IMR-90 (cell line): ENCODE measurements around the gene TMEM72. TPM values are rescaled to one million over a fixed set of nuclear protein-coding genes. Genes with fewer than 3 reads are reported as not detected.

Experiments
- ATAC-seq: fragments of 200-7000 bp; cut with Tn5 transposase; 2 replicates; pipeline ENCODE4 v1.9.1; 2020; ENCODE audit warnings: low read depth, mild to moderate bottlenecking, moderate library complexity
- BruUV-seq: library from RNA; stranded (reverse); fragments of 400-500 nt; replicated peaks from 2 replicates; lab custom pipeline; 2021; lab: Mats Ljungman, UMichigan
- CTCF ChIA-PET: fragments of 300-600 bp; formaldehyde crosslinking; extraction: SDS; loops from one replicate; lab custom pipeline; 2021; ENCODE audit warnings: antibody characterized with exemption; lab: Yijun Ruan, JAX
- POLR2A ChIA-PET: fragments of 300-600 bp; sonication (Branson Sonifier 250); formaldehyde crosslinking; loops from one replicate; lab custom pipeline; 2022; ENCODE audit warnings: antibody characterized with exemption; ENCODE audit not compliant: unreplicated experiment; lab: Charles Lee
- DNase-seq: peaks from one replicate; pipeline ENCODE4 v3.0.0; 2013
- H2AFZ ChIP-seq: replicated peaks from 2 replicates; pipeline ENCODE3; 2013; ENCODE audit warnings: low read length, mild to moderate bottlenecking; ENCODE audit not compliant: poor library complexity
- H2AK5ac ChIP-seq: 2 replicates; pipeline ENCODE4 v1.6.1; 2013; ENCODE audit warnings: low read depth, low read length, inconsistent platforms
- H2AK9ac ChIP-seq: replicated peaks from 2 replicates; pipeline ENCODE3; 2013; ENCODE audit warnings: mild to moderate bottlenecking, low read depth, low read length, moderate library complexity; ENCODE audit not compliant: poor library complexity
- H2BK120ac ChIP-seq: 2 replicates; pipeline ENCODE4 v1.6.1; 2013; ENCODE audit warnings: low read depth, low read length, inconsistent platforms
- H2BK15ac ChIP-seq: 3 replicates; pipeline ENCODE4 v1.6.1; 2013; ENCODE audit warnings: low read depth, low read length, inconsistent platforms
- H2BK20ac ChIP-seq: 2 replicates; pipeline ENCODE4 v1.6.1; 2013; ENCODE audit warnings: low read depth, mild to moderate bottlenecking, inconsistent platforms, low read length, moderate library complexity
- H2BK5ac ChIP-seq: 2 replicates; pipeline ENCODE4 v1.6.1; 2013; ENCODE audit warnings: mild to moderate bottlenecking, low read depth, low read length, inconsistent platforms; ENCODE audit not compliant: poor library complexity, severe bottlenecking
- H3K14ac ChIP-seq: replicated peaks from 2 replicates; pipeline ENCODE4 v1.6.1; 2013; ENCODE audit warnings: low read depth, low read length, inconsistent platforms
- H3K18ac ChIP-seq: 2 replicates; pipeline ENCODE4 v1.6.1; 2013; ENCODE audit warnings: low read depth, low read length, control low read depth
- H3K23ac ChIP-seq: 2 replicates; pipeline ENCODE4 v1.6.1; 2013; ENCODE audit warnings: low read depth, low read length, inconsistent platforms
- H3K27ac ChIP-seq: 2 replicates; pipeline ENCODE4 v1.5.1; 2013; ENCODE audit warnings: mild to moderate bottlenecking, control low read depth, low read length; ENCODE audit not compliant: insufficient read depth
- H3K27me3 ChIP-seq: 2 replicates; pipeline ENCODE4 v1.6.1; 2013; ENCODE audit warnings: low read length; ENCODE audit not compliant: control insufficient read depth, insufficient read depth
- H3K36me3 ChIP-seq: 2 replicates; pipeline ENCODE4 v1.6.1; 2013; ENCODE audit warnings: low read length, mixed read lengths; ENCODE audit not compliant: control insufficient read depth, insufficient read depth
- H3K4ac ChIP-seq: 2 replicates; pipeline ENCODE4 v1.6.1; 2013; ENCODE audit warnings: low read depth, low read length, inconsistent platforms
- H3K4me1 ChIP-seq: 2 replicates; pipeline ENCODE4 v1.6.1; 2013; ENCODE audit warnings: low read length, mixed read lengths; ENCODE audit not compliant: control insufficient read depth, insufficient read depth
- H3K4me2 ChIP-seq: 2 replicates; pipeline ENCODE4 v1.6.1; 2013; ENCODE audit warnings: low read depth, mild to moderate bottlenecking, control low read depth, low read length, moderate library complexity
- H3K4me3 ChIP-seq: 2 replicates; pipeline ENCODE4 v1.5.1; 2013; ENCODE audit warnings: low read depth, mild to moderate bottlenecking, control low read depth, low read length, moderate library complexity; ENCODE audit not compliant: insufficient read depth
- H3K56ac ChIP-seq: 2 replicates; pipeline ENCODE4 v1.6.1; 2013; ENCODE audit warnings: low read length, inconsistent platforms; ENCODE audit not compliant: insufficient read depth; ENCODE audit errors: extremely low read depth
- H3K79me1 ChIP-seq, 2 experiments: 2 replicates each; pipeline ENCODE4 v1.6.1; 2013; ENCODE audit warnings: low read length in 2 of 2, inconsistent platforms in 1 of 2, low read depth in 1 of 2
- H3K9ac ChIP-seq: 2 replicates; pipeline ENCODE4 v1.6.1; 2013; ENCODE audit warnings: low read depth, low read length, control low read depth
- H3K9me1 ChIP-seq: 2 replicates; pipeline ENCODE4 v1.6.1; 2013; ENCODE audit warnings: low read length, inconsistent platforms; ENCODE audit not compliant: insufficient read depth
- H3K9me3 ChIP-seq: 2 replicates; pipeline ENCODE4 v1.6.1; 2013; ENCODE audit warnings: low read length; ENCODE audit not compliant: control insufficient read depth, insufficient read depth
- H4K20me1 ChIP-seq: 2 replicates; pipeline ENCODE4 v1.6.1; 2013; ENCODE audit warnings: low read length, inconsistent platforms; ENCODE audit not compliant: insufficient read depth
- H4K5ac ChIP-seq: 2 replicates; pipeline ENCODE4 v1.6.1; 2013; ENCODE audit warnings: mild to moderate bottlenecking, low read depth, low read length, control low read depth
- H4K8ac ChIP-seq, 2 experiments: 2 replicates each; pipeline ENCODE4 v1.6.1; 2013; ENCODE audit warnings: low read depth in 2 of 2, low read length in 2 of 2, control low read depth in 1 of 2, inconsistent platforms in 1 of 2
- H4K91ac ChIP-seq: 2 replicates; pipeline ENCODE4 v1.6.1; 2013; ENCODE audit warnings: low read depth, low read length, inconsistent platforms; ENCODE audit not compliant: insufficient read depth
- BHLHE40 ChIP-seq: fragments of 150-350 bp; IDR thresholded peaks from 2 replicates; pipeline ENCODE4 v1.6.1; 2016; ENCODE audit warnings: mild to moderate bottlenecking, low read depth, low read length
- CEBPB ChIP-seq: IDR thresholded peaks from 2 replicates; pipeline ENCODE4 v1.6.1; 2012; ENCODE audit warnings: low read depth, low read length, improper control_type of control experiment
- CHD1 ChIP-seq: IDR thresholded peaks from 2 replicates; pipeline ENCODE4 v1.6.1; 2012; ENCODE audit warnings: low read depth, low read length, improper control_type of control experiment
- ELK1 ChIP-seq: fragments of 150-350 bp; IDR thresholded peaks from 2 replicates; pipeline ENCODE4 v1.6.1; 2016; ENCODE audit warnings: low read depth, mild to moderate bottlenecking, low read length, moderate library complexity, borderline replicate concordance
- FOS ChIP-seq: fragments of 150-350 bp; IDR thresholded peaks from 2 replicates; pipeline ENCODE4 v1.6.1; 2016; ENCODE audit warnings: low read depth, low read length
- MAFK ChIP-seq: IDR thresholded peaks from 2 replicates; pipeline ENCODE4 v1.6.1; 2012; ENCODE audit warnings: low read depth, low read length, improper control_type of control experiment
- MXI1 ChIP-seq: IDR thresholded peaks from 2 replicates; pipeline ENCODE4 v1.6.1; 2012; ENCODE audit warnings: low read depth, mild to moderate bottlenecking, low read length, moderate library complexity, borderline replicate concordance
- NFE2L2 ChIP-seq: fragments of 150-350 bp; IDR thresholded peaks from 2 replicates; pipeline ENCODE4 v1.6.1; 2016; ENCODE audit warnings: low read depth, mild to moderate bottlenecking, low read length
- POLR2A ChIP-seq: IDR thresholded peaks from 2 replicates; pipeline ENCODE4 v1.6.1; 2012; ENCODE audit warnings: mild to moderate bottlenecking, low read depth, low read length
- RAD21 ChIP-seq: IDR thresholded peaks from 2 replicates; pipeline ENCODE4 v1.6.1; 2012; ENCODE audit warnings: low read length, improper control_type of control experiment
- RCOR1 ChIP-seq: IDR thresholded peaks from 2 replicates; pipeline ENCODE4 v1.6.1; 2012; ENCODE audit warnings: mild to moderate bottlenecking, low read length, improper control_type of control experiment; ENCODE audit not compliant: insufficient replicate concordance
- RFX5 ChIP-seq: IDR thresholded peaks from 2 replicates; pipeline ENCODE4 v1.8.0; 2012; ENCODE audit warnings: low read depth, mild to moderate bottlenecking, low read length, moderate library complexity
- SMC3 ChIP-seq: fragments of 150-350 bp; IDR thresholded peaks from 2 replicates; pipeline ENCODE4 v1.6.1; 2016; ENCODE audit warnings: low read depth, mild to moderate bottlenecking, antibody characterized with exemption, low read length, moderate library complexity
- USF2 ChIP-seq: fragments of 150-350 bp; IDR thresholded peaks from 2 replicates; pipeline ENCODE4 v1.6.1; 2017; ENCODE audit warnings: mild to moderate bottlenecking, antibody characterized with exemption, low read length, low read depth
- WGBS, 2 experiments: methylation state at CpG; one replicate each; pipeline versions ENCODE4 v1.1.5 to v1.1.7; 2013; ENCODE audit warnings: missing lambda C conversion rate in 2 of 2; ENCODE audit not compliant: insufficient read length in 1 of 2; ENCODE audit errors: extremely low coverage in 2 of 2; 5-methylcytosine and 5-hydroxymethylcytosine counted together
- dilution Hi-C: fragments of 300-500 bp; cut with HindIII; formaldehyde crosslinking; loops from one replicate; pipeline ENCODE4 v1.14.3; 2018; ENCODE audit warnings: low sequenced_read_pairs; ENCODE audit not compliant: unreplicated experiment
- in situ Hi-C: fragments of 300-500 bp; cut with MboI; formaldehyde crosslinking; loops from 3 replicates; pipeline ENCODE4 v1.14.3; 2019; ENCODE audit warnings: low sequenced_read_pairs, inconsistent platforms, mixed read lengths
- intact Hi-C: fragments of 100-400 bp; cut with micrococcal nuclease; formaldehyde crosslinking; loops from 2 replicates; pipeline ENCODE4 v1.10.0; 2022
- polyA plus RNA-seq, 3 experiments: library from polyadenylated mRNA; depleted of rRNA; stranded (reverse); fragments of >200 nt; gene quantifications; 2 replicates each; pipeline ENCODE4 v1.2.3, GENCODE V29; 2012; ENCODE audit warnings: low replicate concordance in 1 of 3
- total RNA-seq: library from RNA; depleted of rRNA; stranded (reverse); fragments of >200 nt; gene quantifications from 2 replicates; pipeline ENCODE4 v1.2.3, GENCODE V29; 2012

TMEM72 gene
- total and polyA plus RNA-seq, 2 of the 4 experiments (the other 2 are of a cell fraction), result not detected

GRCh38 chr10:44983066-44983894 is 72.1 kb downstream of the TMEM72 start:
- Histone ChIP-seq H3K36me3 (peaks cover 2% of the 10 kb centered on the region; the same call in 1 of the 2 replicates), H4K5ac (peak overlapping the region; percentile 10; the same call in 1 of the 2 replicates), H3K23ac (no peak overlapping the region), H3K9ac (no peak overlapping the region), H3K4me1 (peaks cover 68% of the 10 kb centered on the region), H3K27me3 (no peaks in the 10 kb centered on the region), H2BK15ac (peak overlapping the region; percentile 61; the same call in 2 of the 3 replicates), H3K9me3 (no peaks in the 10 kb centered on the region), H2AK9ac (peak overlapping the region; percentile 74), H3K14ac (peak overlapping the region; percentile 33), H4K20me1 (no peaks in the 10 kb centered on the region), H3K18ac (peak overlapping the region; percentile 20), H3K4me3 (no peak overlapping the region), H2BK120ac (peak overlapping the region; percentile 93), H2BK20ac (peak overlapping the region; percentile 85), H2BK5ac (peak overlapping the region; percentile 27), H4K8ac (peak overlapping the region; percentile 18 to 33; a peak in 2 of 4 replicates), H2AFZ (peak overlapping the region; percentile 4), H3K4ac (peak overlapping the region; percentile 81), H3K56ac (no peak overlapping the region), H2AK5ac (peak overlapping the region; percentile 95), H4K91ac (peak overlapping the region; percentile 66), H3K27ac (peak overlapping the region; percentile 18; the same call in 1 of the 2 replicates), H3K79me1 (peaks cover 0 to 32% of the 10 kb centered on the region in 2 experiments; a peak in 2 of 4 replicates), H3K9me1 (peaks cover 49% of the 10 kb centered on the region), H3K4me2 (no peak overlapping the region)
- ChIA-PET POLR2A (no interaction called here), CTCF (interaction anchor here (1.7 kb wide), 1 partner anchor 19 kb away, joined by 4 read pairs; no protein-coding TSS in a partner anchor)
- dilution Hi-C loops, result no loop called here
- intact Hi-C loops, result no loop called here
- WGBS, 2 experiments, result 88% methylated on average over 6 of the region's 13 CpGs; no CpG with 5 or more reads in 1 of the 2 experiments
- TF ChIP-seq RFX5 (no peak), CHD1 (no peak), POLR2A (no peak), MAFK (no peak), FOS (no peak), USF2 (no peak), RCOR1 (no peak), SMC3 (no peak), ELK1 (no peak), BHLHE40 (no peak), RAD21 (no peak), MXI1 (no peak), NFE2L2 (no peak), CEBPB (no peak)
- DNase-seq (no peak), ATAC-seq (no peak)
- in situ Hi-C loops, result loop anchor here (25.0 kb wide), 4 partner anchors 1029 to 1846 kb away; partner anchors contain the start of genes CSGALNACT2 and HNRNPF
- no TSS peak for BruUV-seq
